A673 (cell line): ENCODE measurements around the gene SPRYD4. TPM values are rescaled to one million over a fixed set of nuclear protein-coding genes. Genes with fewer than 3 reads are reported as not detected.
"Not testable (repeated sequence)": the region's sequence is repeated elsewhere in the genome, so short reads cannot be mapped to it uniquely, and the experiment has no call there.

Experiments
- BruUV-seq: library from RNA; stranded (reverse); fragments of 400-500 nt; replicated peaks from 2 replicates; lab custom pipeline; 2021; lab: Mats Ljungman, UMichigan
- CTCF ChIA-PET: fragments of 300-600 bp; sonication (Branson Sonifier 250); formaldehyde crosslinking; loops from one replicate; lab custom pipeline; 2022; ENCODE audit warnings: antibody characterized with exemption; lab: Charles Lee
- POLR2A ChIA-PET: fragments of 300-600 bp; sonication (Branson Sonifier 250); formaldehyde crosslinking; loops from one replicate; lab custom pipeline; 2022; ENCODE audit warnings: antibody characterized with exemption; ENCODE audit not compliant: low non-redundant PET; lab: Charles Lee
- DNase-seq: peaks from one replicate; pipeline ENCODE4 v3.0.0-alpha.2; 2015; ENCODE audit warnings: low spot score
- H3K27ac ChIP-seq: fragments of 200-600 bp; sonication (generic); 2 replicates; pipeline ENCODE4 v1.5.1; 2016; ENCODE audit warnings: mixed run types, low read depth, mild to moderate bottlenecking, mixed read lengths, antibody characterized with exemption, low read length; ENCODE audit not compliant: poor library complexity, severe bottlenecking
- H3K27me3 ChIP-seq: fragments of 200-600 bp; sonication (generic); replicated peaks from 2 replicates; pipeline ENCODE4 v1.6.1; 2017; ENCODE audit warnings: mixed run types, low read depth, mild to moderate bottlenecking, mixed read lengths, antibody characterized with exemption, low read length; ENCODE audit not compliant: insufficient read depth, poor library complexity
- H3K36me3 ChIP-seq: fragments of 200-600 bp; sonication (generic); 2 replicates; pipeline ENCODE4 v1.6.1; 2016; ENCODE audit warnings: mixed run types, mild to moderate bottlenecking, mixed read lengths, antibody characterized with exemption, low read length; ENCODE audit not compliant: insufficient read depth, poor library complexity, severe bottlenecking
- H3K4me1 ChIP-seq: fragments of 200-600 bp; sonication (generic); 2 replicates; pipeline ENCODE4 v1.6.1; 2017; ENCODE audit warnings: mixed run types, mild to moderate bottlenecking, mixed read lengths, antibody characterized with exemption, low read length; ENCODE audit not compliant: insufficient read depth, poor library complexity, severe bottlenecking
- H3K4me3 ChIP-seq: fragments of 200-600 bp; sonication (generic); 2 replicates; pipeline ENCODE4 v1.5.1; 2016; ENCODE audit warnings: low read depth, mixed run types, mild to moderate bottlenecking, mixed read lengths, low read length; ENCODE audit not compliant: poor library complexity, severe bottlenecking
- H3K9me3 ChIP-seq: fragments of 200-600 bp; sonication (generic); 2 replicates; pipeline ENCODE4 v1.6.1; 2016; ENCODE audit warnings: mixed run types, low read depth, mild to moderate bottlenecking, mixed read lengths, antibody characterized with exemption, low read length; ENCODE audit not compliant: poor library complexity, severe bottlenecking
- EZH2 ChIP-seq: fragments of 200-600 bp; sonication (generic); IDR thresholded peaks from 2 replicates; pipeline ENCODE4 v1.6.1; 2017; ENCODE audit warnings: borderline replicate concordance, low read depth, mild to moderate bottlenecking, mixed read lengths, antibody characterized with exemption, low read length; ENCODE audit not compliant: poor library complexity, severe bottlenecking
- intact Hi-C: fragments of 100-400 bp; cut with micrococcal nuclease; formaldehyde crosslinking; loops from one replicate; pipeline ENCODE4 v1.10.0; 2022; ENCODE audit not compliant: unreplicated experiment
- total RNA-seq: library from RNA; stranded (reverse); gene quantifications from 2 replicates; pipeline ENCODE4 v1.2.3, GENCODE V29; 2021
- TF ChIP-seq, protein P1 (sequence below): fragments of 300-800, 200-600 bp; sonication (generic); conservative IDR thresholded peaks from 2 replicates; pipeline ENCODE4 v1.5.1; 2017; ENCODE audit warnings: low read depth, mild to moderate bottlenecking, antibody characterized with exemption, low read length, moderate library complexity, mixed read lengths

SPRYD4 gene
- total RNA-seq, 1 experiment from 2014 or later: 4.7 TPM

DNA sequence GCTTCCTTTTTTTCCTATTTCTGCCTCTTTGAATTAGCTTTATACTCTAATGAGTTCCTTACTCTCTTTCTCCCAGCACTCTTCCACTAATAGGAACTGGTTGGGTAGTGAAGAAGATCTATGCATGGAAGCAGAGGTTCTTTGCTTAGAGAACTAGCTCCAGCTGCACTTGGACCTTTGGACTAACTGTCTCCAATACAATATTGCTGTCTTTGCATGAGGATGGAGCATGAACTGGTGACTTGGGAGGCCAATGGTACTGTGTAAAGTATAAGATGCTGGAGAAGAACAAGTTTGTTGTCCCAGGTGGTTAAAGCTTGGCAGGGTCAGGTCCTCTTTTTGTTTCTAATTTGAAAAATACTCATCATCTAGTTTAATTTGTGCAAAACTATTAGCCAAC lies 22.0 kb downstream of the SPRYD4 start:
- no peak overlapping the region for H3K4me3 ChIP-seq
- TF ChIP-seq, protein P1, sequence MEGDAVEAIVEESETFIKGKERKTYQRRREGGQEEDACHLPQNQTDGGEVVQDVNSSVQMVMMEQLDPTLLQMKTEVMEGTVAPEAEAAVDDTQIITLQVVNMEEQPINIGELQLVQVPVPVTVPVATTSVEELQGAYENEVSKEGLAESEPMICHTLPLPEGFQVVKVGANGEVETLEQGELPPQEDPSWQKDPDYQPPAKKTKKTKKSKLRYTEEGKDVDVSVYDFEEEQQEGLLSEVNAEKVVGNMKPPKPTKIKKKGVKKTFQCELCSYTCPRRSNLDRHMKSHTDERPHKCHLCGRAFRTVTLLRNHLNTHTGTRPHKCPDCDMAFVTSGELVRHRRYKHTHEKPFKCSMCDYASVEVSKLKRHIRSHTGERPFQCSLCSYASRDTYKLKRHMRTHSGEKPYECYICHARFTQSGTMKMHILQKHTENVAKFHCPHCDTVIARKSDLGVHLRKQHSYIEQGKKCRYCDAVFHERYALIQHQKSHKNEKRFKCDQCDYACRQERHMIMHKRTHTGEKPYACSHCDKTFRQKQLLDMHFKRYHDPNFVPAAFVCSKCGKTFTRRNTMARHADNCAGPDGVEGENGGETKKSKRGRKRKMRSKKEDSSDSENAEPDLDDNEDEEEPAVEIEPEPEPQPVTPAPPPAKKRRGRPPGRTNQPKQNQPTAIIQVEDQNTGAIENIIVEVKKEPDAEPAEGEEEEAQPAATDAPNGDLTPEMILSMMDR: no peak
- TF ChIP-seq EZH2: no peak
- peaks cover 15% of the 10 kb centered on the region for H3K4me1 ChIP-seq
- no TSS peak for BruUV-seq
- no peaks in the 10 kb centered on the region for H3K9me3 ChIP-seq
- DNase-seq: no peak
- peaks cover 30% of the 10 kb centered on the region for H3K27me3 ChIP-seq
- ChIA-PET CTCF (no interaction called here), POLR2A (no interaction called here)
- H3K27ac ChIP-seq: no peak overlapping the region
- intact Hi-C loops: no loop called here
- H3K36me3 ChIP-seq: no peaks in the 10 kb centered on the region

GRCh38 chr12:56493409-56494105 lies 25.2 kb downstream of the SPRYD4 start:
- intact Hi-C loops, BruUV-seq, H3K36me3 ChIP-seq, POLR2A ChIA-PET, CTCF ChIA-PET, H3K27ac ChIP-seq, H3K4me1 ChIP-seq, DNase-seq, H3K4me3 ChIP-seq, H3K9me3 ChIP-seq: not testable (repeated sequence)
- H3K27me3 ChIP-seq: peaks cover 30% of the 10 kb centered on the region

DNA sequence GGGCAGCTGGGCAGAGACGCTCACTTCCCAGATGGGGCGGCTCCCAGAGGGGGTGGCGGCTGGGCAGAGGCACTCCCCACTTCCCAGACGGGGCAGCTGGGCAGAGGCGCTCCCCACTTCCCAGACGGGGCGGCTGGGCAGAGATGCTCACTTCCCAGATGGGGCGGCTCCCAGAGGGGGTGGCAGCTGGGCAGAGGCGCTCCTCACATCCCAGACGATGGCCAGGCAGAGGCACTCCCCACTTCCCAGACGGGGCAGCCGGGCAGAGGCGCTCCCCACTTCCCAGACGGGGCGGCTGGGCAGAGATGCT lies 25.7 kb downstream of the SPRYD4 start:
- H3K36me3 ChIP-seq, H3K4me3 ChIP-seq, POLR2A ChIA-PET, intact Hi-C loops, DNase-seq, H3K4me1 ChIP-seq, BruUV-seq, H3K27ac ChIP-seq, H3K9me3 ChIP-seq, CTCF ChIA-PET: not testable (repeated sequence)
- peaks cover 29% of the 10 kb centered on the region for H3K27me3 ChIP-seq

DNA sequence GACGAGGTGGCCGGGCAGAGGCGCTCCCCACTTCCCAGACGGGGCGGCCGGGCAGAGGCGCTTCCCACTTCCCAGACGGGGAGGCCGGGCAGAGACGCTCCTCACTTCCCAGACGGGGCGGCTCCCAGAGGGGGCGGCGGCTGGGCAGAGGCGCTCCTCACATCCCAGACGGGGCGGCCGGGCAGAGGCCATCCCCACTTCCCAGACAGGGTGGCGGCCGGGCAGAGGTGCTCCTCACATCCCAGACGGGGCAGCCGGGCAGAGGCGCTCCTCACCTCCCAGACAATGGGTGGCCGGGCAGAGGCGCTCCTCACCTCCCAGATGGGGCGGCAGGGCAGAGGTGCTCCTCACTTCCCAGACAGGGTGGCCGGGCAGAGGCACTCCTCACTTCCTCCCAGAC lies 26.1 kb downstream of the SPRYD4 start:
- H3K4me1 ChIP-seq, H3K36me3 ChIP-seq, intact Hi-C loops, H3K9me3 ChIP-seq, DNase-seq, H3K4me3 ChIP-seq, H3K27ac ChIP-seq, POLR2A ChIA-PET, CTCF ChIA-PET, BruUV-seq: not testable (repeated sequence)
- H3K27me3 ChIP-seq: peaks cover 25% of the 10 kb centered on the region
